HepG2 (cell line): ENCODE data around the gene WFDC11. TPM values are rescaled to one million over a fixed set of nuclear protein-coding genes. Genes with fewer than 3 reads are reported as not detected.

Source experiments
- CBX5 ChIP-seq: sonication (generic); formaldehyde crosslinking; IDR thresholded peaks from 2 replicates; pipeline ENCODE4 v1.4.0; 2020; ENCODE audit warnings: missing genetic modification reagents, borderline replicate concordance
- DNMT1 ChIP-seq: sonication (generic); formaldehyde crosslinking; IDR thresholded peaks from 2 replicates; pipeline ENCODE4 v1.5.1; 2020; ENCODE audit warnings: mild to moderate bottlenecking, missing genetic modification reagents
- EED ChIP-seq: sonication (generic); formaldehyde crosslinking; IDR thresholded peaks from 2 replicates; pipeline ENCODE4 v1.5.0; 2020; ENCODE audit warnings: mild to moderate bottlenecking, missing genetic modification reagents
- ELF3 ChIP-seq: IDR thresholded peaks from 2 replicates; pipeline ENCODE4 v1.6.1; 2016; ENCODE audit warnings: missing genetic modification reagents, missing compliant biosample characterization
- IRX3 ChIP-seq: sonication (generic); formaldehyde crosslinking; IDR thresholded peaks from 2 replicates; pipeline ENCODE4 v1.8.1; 2023; ENCODE audit warnings: mild to moderate bottlenecking, low read depth, missing genetic modification reagents, borderline replicate concordance
- LCORL ChIP-seq, 2 experiments: fragments of 450-650 bp in 1 of 2; sonication (generic) in 1 of 2; formaldehyde crosslinking in 1 of 2; IDR thresholded peaks; 2 replicates each; pipeline versions ENCODE4 v1.5.0 to v1.6.1; 2017 to 2020; ENCODE audit warnings: antibody characterized with exemption in 1 of 2, missing genetic modification reagents in 1 of 2
- MZF1 ChIP-seq: sonication (generic); formaldehyde crosslinking; IDR thresholded peaks from 2 replicates; pipeline ENCODE4 v1.8.1; 2023; ENCODE audit warnings: mild to moderate bottlenecking, missing genetic modification reagents, borderline replicate concordance
- ZMYM4 ChIP-seq: sonication (generic); formaldehyde crosslinking; IDR thresholded peaks from 2 replicates; pipeline ENCODE4 v1.8.1; 2023; ENCODE audit warnings: mild to moderate bottlenecking, missing genetic modification reagents
- ZNF292 ChIP-seq: sonication (generic); formaldehyde crosslinking; IDR thresholded peaks from 2 replicates; pipeline ENCODE4 v1.8.1; 2022; ENCODE audit warnings: mild to moderate bottlenecking, low read depth, missing genetic modification reagents, borderline replicate concordance
- ZNF329 ChIP-seq: sonication (generic); formaldehyde crosslinking; IDR thresholded peaks from 2 replicates; pipeline ENCODE4 v1.9.0; 2021; ENCODE audit warnings: low read depth, mild to moderate bottlenecking, missing genetic modification reagents
- polyA plus RNA-seq, 8 experiments: library from polyadenylated mRNA; depleted of rRNA in 3 of 8; stranded (reverse) in 7 of 8; unstranded in 1 of 8; fragments of >200 nt; fragmentation: Illumina TruSeq in 4 of 8; extraction: Trizol in 4 of 8; gene quantifications; 2 replicates each; pipeline versions ENCODE4 v1.2.1 to v1.2.3, GENCODE V29; 2011 to 2016; ENCODE audit warnings: low read depth in 4 of 8, missing spikeins in 1 of 8, mixed read lengths in 1 of 8; ENCODE audit not compliant: insufficient read depth in 1 of 8
- total RNA-seq, 5 experiments: library from RNA; depleted of rRNA; stranded (reverse); fragments of >200 nt; fragmentation: Illumina TruSeq; extraction: Trizol; gene quantifications; 2 replicates each; pipeline ENCODE4 v1.2.3, GENCODE V29; 2016; ENCODE audit warnings: low read depth in 1 of 5
- TF ChIP-seq, protein P1 (sequence below): sonication (generic); formaldehyde crosslinking; IDR thresholded peaks from 2 replicates; pipeline ENCODE4 v1.5.1; 2020; ENCODE audit warnings: mild to moderate bottlenecking, missing genetic modification reagents, borderline replicate concordance
- TF ChIP-seq, protein P2 (sequence below), 2 experiments: fragments of 450-650 bp in 1 of 2; sonication (generic) in 1 of 2; formaldehyde crosslinking in 1 of 2; IDR thresholded peaks; 2 replicates each; pipeline versions ENCODE4 v1.6.1 to v1.8.0; 2016 to 2022; ENCODE audit warnings: antibody characterized with exemption in 1 of 2, mild to moderate bottlenecking in 1 of 2, missing genetic modification reagents in 1 of 2

WFDC11 gene
- total and polyA plus RNA-seq, 2 of the 13 experiments (the other 11 are each of a cell fraction or from before 2014, with no cell fraction given), result not detected

DNA sequence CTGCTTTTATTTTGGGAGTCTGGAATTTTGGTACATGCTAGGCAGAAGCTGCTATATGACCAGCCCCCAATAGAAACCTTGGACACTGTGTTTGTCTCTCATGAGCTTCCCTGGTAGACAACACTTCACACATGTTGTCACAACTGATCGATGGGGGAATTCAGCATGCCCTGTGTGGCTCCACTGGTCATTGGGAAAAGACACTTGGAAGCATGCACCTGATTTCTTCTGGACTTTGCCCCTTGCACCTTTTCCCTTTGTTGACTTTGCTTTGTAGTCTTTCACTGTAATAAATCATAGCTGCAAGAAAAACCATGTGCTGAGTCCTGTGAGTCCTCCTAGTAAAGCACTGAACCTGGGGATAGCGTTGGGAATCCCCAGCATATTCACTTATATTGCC, 48.4 kb downstream of the WFDC11 start (continued):
- no peak for TF ChIP-seq MZF1 (CRISPR knock-in tag)
- TF ChIP-seq LCORL (IDR thresholded peaks at IDR 0.05), result no peak
- no peak for TF ChIP-seq LCORL (CRISPR knock-in tag; IDR thresholded peaks at IDR 0.05)
- TF ChIP-seq ZNF329 (CRISPR knock-in tag), result no peak
- TF ChIP-seq EED (CRISPR knock-in tag), result no peak
- TF ChIP-seq ZMYM4 (CRISPR knock-in tag), result no peak
- TF ChIP-seq CBX5 (CRISPR knock-in tag), result 0 out of 2 replicates have a peak, but pooled peaks have one; percentile 28
- no peak for TF ChIP-seq ZNF292 (CRISPR knock-in tag)
- TF ChIP-seq, protein P1, sequence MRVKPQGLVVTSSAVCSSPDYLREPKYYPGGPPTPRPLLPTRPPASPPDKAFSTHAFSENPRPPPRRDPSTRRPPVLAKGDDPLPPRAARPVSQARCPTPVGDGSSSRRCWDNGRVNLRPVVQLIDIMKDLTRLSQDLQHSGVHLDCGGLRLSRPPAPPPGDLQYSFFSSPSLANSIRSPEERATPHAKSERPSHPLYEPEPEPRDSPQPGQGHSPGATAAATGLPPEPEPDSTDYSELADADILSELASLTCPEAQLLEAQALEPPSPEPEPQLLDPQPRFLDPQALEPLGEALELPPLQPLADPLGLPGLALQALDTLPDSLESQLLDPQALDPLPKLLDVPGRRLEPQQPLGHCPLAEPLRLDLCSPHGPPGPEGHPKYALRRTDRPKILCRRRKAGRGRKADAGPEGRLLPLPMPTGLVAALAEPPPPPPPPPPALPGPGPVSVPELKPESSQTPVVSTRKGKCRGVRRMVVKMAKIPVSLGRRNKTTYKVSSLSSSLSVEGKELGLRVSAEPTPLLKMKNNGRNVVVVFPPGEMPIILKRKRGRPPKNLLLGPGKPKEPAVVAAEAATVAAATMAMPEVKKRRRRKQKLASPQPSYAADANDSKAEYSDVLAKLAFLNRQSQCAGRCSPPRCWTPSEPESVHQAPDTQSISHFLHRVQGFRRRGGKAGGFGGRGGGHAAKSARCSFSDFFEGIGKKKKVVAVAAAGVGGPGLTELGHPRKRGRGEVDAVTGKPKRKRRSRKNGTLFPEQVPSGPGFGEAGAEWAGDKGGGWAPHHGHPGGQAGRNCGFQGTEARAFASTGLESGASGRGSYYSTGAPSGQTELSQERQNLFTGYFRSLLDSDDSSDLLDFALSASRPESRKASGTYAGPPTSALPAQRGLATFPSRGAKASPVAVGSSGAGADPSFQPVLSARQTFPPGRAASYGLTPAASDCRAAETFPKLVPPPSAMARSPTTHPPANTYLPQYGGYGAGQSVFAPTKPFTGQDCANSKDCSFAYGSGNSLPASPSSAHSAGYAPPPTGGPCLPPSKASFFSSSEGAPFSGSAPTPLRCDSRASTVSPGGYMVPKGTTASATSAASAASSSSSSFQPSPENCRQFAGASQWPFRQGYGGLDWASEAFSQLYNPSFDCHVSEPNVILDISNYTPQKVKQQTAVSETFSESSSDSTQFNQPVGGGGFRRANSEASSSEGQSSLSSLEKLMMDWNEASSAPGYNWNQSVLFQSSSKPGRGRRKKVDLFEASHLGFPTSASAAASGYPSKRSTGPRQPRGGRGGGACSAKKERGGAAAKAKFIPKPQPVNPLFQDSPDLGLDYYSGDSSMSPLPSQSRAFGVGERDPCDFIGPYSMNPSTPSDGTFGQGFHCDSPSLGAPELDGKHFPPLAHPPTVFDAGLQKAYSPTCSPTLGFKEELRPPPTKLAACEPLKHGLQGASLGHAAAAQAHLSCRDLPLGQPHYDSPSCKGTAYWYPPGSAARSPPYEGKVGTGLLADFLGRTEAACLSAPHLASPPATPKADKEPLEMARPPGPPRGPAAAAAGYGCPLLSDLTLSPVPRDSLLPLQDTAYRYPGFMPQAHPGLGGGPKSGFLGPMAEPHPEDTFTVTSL (CRISPR knock-in tag), result peak; percentile 58; the same call in 1 of the 2 replicates
- TF ChIP-seq, protein P2, sequence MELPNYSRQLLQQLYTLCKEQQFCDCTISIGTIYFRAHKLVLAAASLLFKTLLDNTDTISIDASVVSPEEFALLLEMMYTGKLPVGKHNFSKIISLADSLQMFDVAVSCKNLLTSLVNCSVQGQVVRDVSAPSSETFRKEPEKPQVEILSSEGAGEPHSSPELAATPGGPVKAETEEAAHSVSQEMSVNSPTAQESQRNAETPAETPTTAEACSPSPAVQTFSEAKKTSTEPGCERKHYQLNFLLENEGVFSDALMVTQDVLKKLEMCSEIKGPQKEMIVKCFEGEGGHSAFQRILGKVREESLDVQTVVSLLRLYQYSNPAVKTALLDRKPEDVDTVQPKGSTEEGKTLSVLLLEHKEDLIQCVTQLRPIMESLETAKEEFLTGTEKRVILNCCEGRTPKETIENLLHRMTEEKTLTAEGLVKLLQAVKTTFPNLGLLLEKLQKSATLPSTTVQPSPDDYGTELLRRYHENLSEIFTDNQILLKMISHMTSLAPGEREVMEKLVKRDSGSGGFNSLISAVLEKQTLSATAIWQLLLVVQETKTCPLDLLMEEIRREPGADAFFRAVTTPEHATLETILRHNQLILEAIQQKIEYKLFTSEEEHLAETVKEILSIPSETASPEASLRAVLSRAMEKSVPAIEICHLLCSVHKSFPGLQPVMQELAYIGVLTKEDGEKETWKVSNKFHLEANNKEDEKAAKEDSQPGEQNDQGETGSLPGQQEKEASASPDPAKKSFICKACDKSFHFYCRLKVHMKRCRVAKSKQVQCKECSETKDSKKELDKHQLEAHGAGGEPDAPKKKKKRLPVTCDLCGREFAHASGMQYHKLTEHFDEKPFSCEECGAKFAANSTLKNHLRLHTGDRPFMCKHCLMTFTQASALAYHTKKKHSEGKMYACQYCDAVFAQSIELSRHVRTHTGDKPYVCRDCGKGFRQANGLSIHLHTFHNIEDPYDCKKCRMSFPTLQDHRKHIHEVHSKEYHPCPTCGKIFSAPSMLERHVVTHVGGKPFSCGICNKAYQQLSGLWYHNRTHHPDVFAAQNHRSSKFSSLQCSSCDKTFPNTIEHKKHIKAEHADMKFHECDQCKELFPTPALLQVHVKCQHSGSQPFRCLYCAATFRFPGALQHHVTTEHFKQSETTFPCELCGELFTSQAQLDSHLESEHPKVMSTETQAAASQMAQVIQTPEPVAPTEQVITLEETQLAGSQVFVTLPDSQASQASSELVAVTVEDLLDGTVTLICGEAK (IDR thresholded peaks at IDR 0.05), result no peak
- TF ChIP-seq, protein P2 (CRISPR knock-in tag; IDR thresholded peaks at IDR 0.05), result no peak
- TF ChIP-seq IRX3 (CRISPR knock-in tag), result no peak
- TF ChIP-seq ELF3 (CRISPR knock-in tag), result peak; percentile 29; the same call in 1 of the 2 replicates
- no peak for TF ChIP-seq DNMT1 (CRISPR knock-in tag)
